Measurements from ENCODE around the gene HOXA4. TPM values are rescaled to one million over a fixed set of nuclear protein-coding genes. Genes with fewer than 3 reads are reported as not detected.

Gene HOXA4
- total and polyA plus RNA-seq, 3 donors from 2014 or later = 1.7 to 3.4 (median 3.3) TPM

GRCh38 chr7:27116962-27117886 is 13.3 kb downstream of the HOXA4 start:
- Histone ChIP-seq H3K27ac (no peak overlapping the region), H3K27me3 (no peaks in the 10 kb centered on the region), H3K4me3 (no peak overlapping the region), H3K36me3 (ENCODE audit: low read depth, missing control alignments) (no peaks in the 10 kb centered on the region), H3K4me1 (no peaks in the 10 kb centered on the region), H3K9me3 (no peaks in the 10 kb centered on the region)
- no peak for DNase-seq
- intact Hi-C loops (cut with DNase I; ENCODE audit: low total_unique reads) = no loop called here
- WGBS, 2 donors = 31 to 52% methylated on average over 12 of the region's 12 CpGs
- TF ChIP-seq CTCF (IDR thresholded peaks at IDR 0.05) = no peak
- no peak for TF ChIP-seq POLR2A (IDR thresholded peaks at IDR 0.05)

- intact Hi-C loops (cut with DNase I; ENCODE audit: low total_unique reads) = no loop called here
- H3K4me1 ChIP-seq = no peaks in the 10 kb centered on the region
- DNase-seq = no peak
- H3K27ac ChIP-seq = no peak overlapping the region
- H3K9me3 ChIP-seq = no peaks in the 10 kb centered on the region
- H3K27me3 ChIP-seq = no peaks in the 10 kb centered on the region
- H3K36me3 ChIP-seq (ENCODE audit: low read depth, missing control alignments) = no peaks in the 10 kb centered on the region
- WGBS, 2 donors = 40 to 50% methylated on average over 20 of the region's 20 CpGs
- TF ChIP-seq POLR2A (IDR thresholded peaks at IDR 0.05) = no peak
- TF ChIP-seq CTCF (IDR thresholded peaks at IDR 0.05) = no peak
- no peak overlapping the region for H3K4me3 ChIP-seq
Observed at GRCh38 chr7:27116031-27116961, 14.3 kb downstream of the HOXA4 start.

GRCh38 chr7:27115221-27116026 is 15.1 kb downstream of the HOXA4 start:
- 10 to 16% methylated on average over 42 of the region's 45 CpGs for WGBS, 2 donors
- DNase-seq = no peak
- no peaks in the 10 kb centered on the region for H3K9me3 ChIP-seq
- no peaks in the 10 kb centered on the region for H3K4me1 ChIP-seq
- no peak for TF ChIP-seq POLR2A (IDR thresholded peaks at IDR 0.05)
- no peak for TF ChIP-seq CTCF (IDR thresholded peaks at IDR 0.05)
- no peak overlapping the region for H3K4me3 ChIP-seq
- H3K27ac ChIP-seq = no peak overlapping the region
- intact Hi-C loops (cut with DNase I; ENCODE audit: low total_unique reads) = no loop called here
- H3K27me3 ChIP-seq = no peaks in the 10 kb centered on the region
- H3K36me3 ChIP-seq (ENCODE audit: low read depth, missing control alignments) = no peaks in the 10 kb centered on the region

- H3K9me3 ChIP-seq = no peaks in the 10 kb centered on the region
- no peak overlapping the region for H3K4me3 ChIP-seq
- no peak for TF ChIP-seq POLR2A (IDR thresholded peaks at IDR 0.05)
- TF ChIP-seq CTCF (IDR thresholded peaks at IDR 0.05) = no peak
- H3K36me3 ChIP-seq (ENCODE audit: low read depth, missing control alignments) = no peaks in the 10 kb centered on the region
- no peak overlapping the region for H3K27ac ChIP-seq
- 31 to 42% methylated on average over 6 of the region's 6 CpGs for WGBS, 2 donors
- H3K27me3 ChIP-seq = no peaks in the 10 kb centered on the region
- intact Hi-C loops (cut with DNase I; ENCODE audit: low total_unique reads) = no loop called here
- no peaks in the 10 kb centered on the region for H3K4me1 ChIP-seq
- DNase-seq = no peak
Observed at GRCh38 chr7:27114881-27115220, 15.7 kb downstream of the HOXA4 start.
